Measurements from ENCODE around the gene VEGFD.

VEGFD gene

DNA sequence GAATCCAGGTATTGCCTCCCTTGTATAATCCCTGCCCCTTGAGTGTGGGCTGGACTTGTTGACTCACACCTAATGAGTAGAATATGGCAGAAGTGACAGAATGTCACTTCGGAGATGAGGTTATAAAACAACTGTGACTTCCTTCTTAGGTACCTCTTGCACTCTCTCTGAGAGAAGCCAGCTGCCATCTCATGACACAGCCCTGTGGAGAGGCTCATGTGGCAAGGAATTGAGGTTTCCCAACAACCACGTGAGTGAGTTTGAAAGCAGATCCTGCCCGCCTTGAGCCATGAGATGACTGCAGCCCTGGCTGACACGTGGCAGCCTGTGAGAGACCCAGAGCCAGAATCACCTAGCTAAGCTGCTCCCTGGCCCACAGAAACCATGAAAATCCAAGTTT is 82.3 kb downstream of the VEGFD start:
- DNase-seq (ENCODE audit: low spot score) = no peak

DNA sequence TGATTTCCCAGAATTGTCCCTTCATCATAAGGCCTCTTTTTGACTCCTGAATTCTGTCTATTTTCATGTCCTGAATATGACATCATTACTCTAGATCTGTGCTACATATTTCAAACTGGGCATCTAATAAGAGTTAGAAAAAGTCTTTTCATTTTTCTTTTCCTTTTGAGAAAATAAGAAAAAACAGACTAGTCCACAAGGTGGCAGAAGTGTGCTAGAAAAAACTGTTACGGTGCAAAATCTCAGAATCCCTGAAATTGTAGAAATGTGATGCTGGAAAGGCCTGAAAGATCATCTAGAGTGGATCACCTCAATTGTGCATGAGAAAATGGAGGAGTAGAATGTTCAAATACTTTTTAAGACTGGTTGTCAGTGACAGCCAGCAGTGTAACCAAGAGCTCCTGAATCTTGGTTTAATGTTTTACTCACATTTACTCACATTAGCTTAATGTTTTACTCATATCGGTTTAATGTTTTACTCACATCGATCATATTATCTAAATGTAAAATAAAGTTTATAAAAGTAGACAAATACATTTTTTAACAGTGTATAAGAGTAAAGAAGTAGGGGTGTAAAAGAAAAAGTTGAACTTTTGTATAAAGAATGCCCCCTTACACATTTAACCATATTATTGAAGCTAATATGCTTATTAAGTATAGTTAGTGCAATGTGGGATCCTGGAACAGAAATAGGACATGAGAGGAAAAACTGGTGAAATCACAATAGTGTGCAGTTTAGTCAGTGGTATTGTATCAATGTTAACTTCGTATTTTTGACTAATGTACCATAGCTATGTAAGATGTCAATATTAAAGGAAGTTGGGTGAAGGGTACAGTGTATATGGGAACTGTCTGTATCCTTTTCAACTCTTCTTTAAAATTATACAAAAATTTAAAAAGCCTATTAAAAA is 84.0 kb downstream of the VEGFD start:
- peak; percentile 7 for DNase-seq (ENCODE audit: low spot score)

DNA sequence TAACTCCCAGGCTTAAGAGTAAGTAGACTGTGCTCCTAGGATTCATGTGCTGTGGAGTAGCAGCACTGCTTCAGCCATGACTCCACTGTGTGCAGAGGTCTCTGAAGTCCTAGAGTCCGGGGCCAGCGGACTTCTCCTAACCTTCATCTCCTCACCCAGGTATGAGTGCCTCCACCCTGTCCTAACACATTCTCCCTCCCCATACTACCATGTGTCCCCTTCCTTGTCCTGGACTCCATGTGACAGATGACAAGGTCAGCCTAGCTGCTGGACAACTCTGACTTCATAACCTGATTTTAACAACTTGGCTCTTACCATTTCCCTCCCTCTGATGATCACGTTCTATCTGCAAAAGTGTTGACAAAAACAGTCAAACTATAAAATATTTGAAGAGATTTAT is 85.4 kb downstream of the VEGFD start:
- no peak for DNase-seq (ENCODE audit: low spot score)

DNA sequence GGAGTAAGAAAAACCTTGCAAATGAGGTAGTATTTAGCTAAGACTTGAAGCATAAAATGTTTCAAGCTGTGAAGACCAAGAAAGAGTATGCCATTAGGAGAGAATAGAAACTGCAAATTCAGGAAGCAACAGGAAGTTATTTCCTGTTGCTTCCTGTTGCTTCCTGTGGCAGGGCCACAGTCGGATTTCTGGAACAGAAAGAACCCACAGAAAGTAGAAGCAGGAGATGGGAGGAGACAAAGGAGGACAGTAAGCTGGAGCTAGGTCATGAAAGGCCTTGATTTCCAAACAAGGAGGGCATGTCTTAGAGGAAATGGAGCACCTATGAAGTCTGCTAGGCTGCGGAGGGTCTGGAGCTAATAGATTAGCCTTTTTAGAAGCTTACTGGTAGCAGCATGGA is 86.0 kb downstream of the VEGFD start:
- no peak for DNase-seq (ENCODE audit: low spot score)

Data from SW480 (cell line).